SK-N-SH treated with all-trans-retinoic acid at 6 μM for 48 hours (cell line): Measurements from ENCODE around the gene PGBD1.

Experiments
- ATAC-seq: fragments of 200-7000 bp; cut with Tn5 transposase; 3 replicates; pipeline ENCODE4 v1.9.1; 2020; ENCODE audit warnings: mild to moderate bottlenecking, moderate library complexity
- ARNTL ChIP-seq: fragments of 450-650 bp; formaldehyde crosslinking; IDR thresholded peaks from 2 replicates; pipeline ENCODE4 v1.5.0; 2020; ENCODE audit warnings: low read depth, mild to moderate bottlenecking, moderate library complexity, borderline replicate concordance
- BACH2 ChIP-seq: fragments of 250-450 bp; sonication (Bioruptor Pico); IDR thresholded peaks from 2 replicates; pipeline ENCODE4 v1.9.0; 2021; ENCODE audit warnings: mild to moderate bottlenecking, borderline replicate concordance
- CREB5 ChIP-seq: fragments of 250-450 bp; sonication (Bioruptor Pico); IDR thresholded peaks from 2 replicates; pipeline ENCODE4 v1.5.1; 2020; ENCODE audit warnings: low read depth, mild to moderate bottlenecking, moderate library complexity
- CSDC2 ChIP-seq: fragments of 250-450 bp; sonication (Bioruptor Pico); IDR thresholded peaks from 2 replicates; pipeline ENCODE4 v1.5.0; 2020; ENCODE audit warnings: mild to moderate bottlenecking, moderate library complexity
- CSRNP3 ChIP-seq: fragments of 250-450 bp; sonication (Bioruptor Pico); IDR thresholded peaks from 2 replicates; pipeline ENCODE4 v1.5.1; 2021; ENCODE audit warnings: mild to moderate bottlenecking, moderate library complexity
- ESRRG ChIP-seq: fragments of 250-450 bp; sonication (Bioruptor Pico); IDR thresholded peaks from 2 replicates; pipeline ENCODE4 v1.6.1; 2021; ENCODE audit warnings: mild to moderate bottlenecking
- GLIS3 ChIP-seq: fragments of 250-450 bp; sonication (Bioruptor Pico); IDR thresholded peaks from 2 replicates; pipeline ENCODE4 v1.5.0; 2020; ENCODE audit warnings: mild to moderate bottlenecking, moderate library complexity
- ISL1 ChIP-seq: fragments of 250-450 bp; sonication (Bioruptor Pico); IDR thresholded peaks from 2 replicates; pipeline ENCODE4 v2.1.2; 2022; ENCODE audit warnings: mild to moderate bottlenecking, moderate library complexity
- PATZ1 ChIP-seq: fragments of 250-450 bp; sonication (Bioruptor Pico); IDR thresholded peaks from 2 replicates; pipeline ENCODE4 v1.8.0; 2020; ENCODE audit warnings: mild to moderate bottlenecking, moderate library complexity, borderline replicate concordance
- POU6F1 ChIP-seq: fragments of 250-450 bp; sonication (Bioruptor Pico); IDR thresholded peaks from 2 replicates; pipeline ENCODE4 v1.8.0; 2021; ENCODE audit warnings: low read depth, mild to moderate bottlenecking, moderate library complexity, borderline replicate concordance
- PPARA ChIP-seq: fragments of 250-450 bp; sonication (Bioruptor Pico); IDR thresholded peaks from 2 replicates; pipeline ENCODE4 v1.5.0; 2020; ENCODE audit warnings: mild to moderate bottlenecking, borderline replicate concordance
- RARB ChIP-seq: fragments of 250-450 bp; sonication (Bioruptor Pico); IDR thresholded peaks from 2 replicates; pipeline ENCODE4 v1.8.0; 2021; ENCODE audit warnings: mild to moderate bottlenecking, moderate library complexity
- SNAI2 ChIP-seq: fragments of 250-450 bp; sonication (Bioruptor Pico); IDR thresholded peaks from 2 replicates; pipeline ENCODE4 v1.5.0; 2020; ENCODE audit warnings: mild to moderate bottlenecking, moderate library complexity
- TCF4 ChIP-seq: fragments of 250-450 bp; sonication (Bioruptor Pico); IDR thresholded peaks from 2 replicates; pipeline ENCODE4 v1.8.0; 2021; ENCODE audit warnings: mild to moderate bottlenecking, moderate library complexity, borderline replicate concordance
- TOX ChIP-seq: fragments of 250-450 bp; sonication (Bioruptor Pico); IDR thresholded peaks from 2 replicates; pipeline ENCODE4 v1.8.0; 2021; ENCODE audit warnings: mild to moderate bottlenecking, moderate library complexity, borderline replicate concordance
- TSHZ2 ChIP-seq: fragments of 250-450 bp; sonication (Bioruptor Pico); IDR thresholded peaks from 2 replicates; pipeline ENCODE4 v1.5.0; 2020; ENCODE audit warnings: mild to moderate bottlenecking, moderate library complexity
- ZC3H10 ChIP-seq: fragments of 250-450 bp; sonication (Bioruptor Pico); IDR thresholded peaks from 2 replicates; pipeline ENCODE4 v1.5.1; 2021; ENCODE audit warnings: mild to moderate bottlenecking, moderate library complexity
- ZFP3 ChIP-seq: fragments of 250-450 bp; sonication (Bioruptor Pico); IDR thresholded peaks from 2 replicates; pipeline ENCODE4 v1.5.0; 2020; ENCODE audit warnings: mild to moderate bottlenecking, moderate library complexity
- ZFP30 ChIP-seq: fragments of 450-650 bp; formaldehyde crosslinking; IDR thresholded peaks from 2 replicates; pipeline ENCODE4 v1.5.0; 2022; ENCODE audit warnings: mild to moderate bottlenecking, moderate library complexity
- ZNF565 ChIP-seq: fragments of 450-650 bp; formaldehyde crosslinking; conservative IDR thresholded peaks from 2 replicates; pipeline ENCODE4 v1.5.0; 2020; ENCODE audit warnings: low read depth, mild to moderate bottlenecking, moderate library complexity
- ZNF70 ChIP-seq: fragments of 450-650 bp; formaldehyde crosslinking; IDR thresholded peaks from 2 replicates; pipeline ENCODE4 v1.5.0; 2020; ENCODE audit warnings: mild to moderate bottlenecking, moderate library complexity
- ZNF8 ChIP-seq: fragments of 450-650 bp; formaldehyde crosslinking; IDR thresholded peaks from 2 replicates; pipeline ENCODE4 v1.5.0; 2020; ENCODE audit warnings: mild to moderate bottlenecking, moderate library complexity

PGBD1 gene

GRCh38 chr6:28243946-28244345, 37.4 kb upstream of the PGBD1 start:
- TF ChIP-seq TCF4 (CRISPR knock-in tag) (no peak), ZNF565 (CRISPR knock-in tag) (no peak), TOX (CRISPR knock-in tag) (no peak), ESRRG (no peak)
- TF ChIP-seq, all 23 proteins: peak for 0
- no peak for ATAC-seq

- TF ChIP-seq PPARA (CRISPR knock-in tag) (no peak), PATZ1 (CRISPR knock-in tag) (no peak), CSDC2 (no peak), ZNF8 (CRISPR knock-in tag) (no peak), ESRRG (no peak), ZNF70 (CRISPR knock-in tag) (no peak), ZFP30 (CRISPR knock-in tag) (no peak), ISL1 (CRISPR knock-in tag) (no peak), BACH2 (no peak), POU6F1 (no peak), TOX (CRISPR knock-in tag) (no peak), RARB (no peak), SNAI2 (CRISPR knock-in tag) (no peak), CSRNP3 (CRISPR knock-in tag) (no peak), ZFP3 (CRISPR knock-in tag) (no peak), ZNF565 (CRISPR knock-in tag) (no peak), GLIS3 (CRISPR knock-in tag) (no peak), ARNTL (CRISPR knock-in tag) (no peak), ZC3H10 (no peak), TSHZ2 (no peak)
- ATAC-seq, result no peak
Observed at GRCh38 chr6:28245206-28245941, 36.0 kb upstream of the PGBD1 start.

- no peak for ATAC-seq
- TF ChIP-seq TCF4 (CRISPR knock-in tag) (no peak), RARB (no peak), TSHZ2 (no peak), ZNF70 (CRISPR knock-in tag) (no peak), ARNTL (CRISPR knock-in tag) (no peak), POU6F1 (no peak), ESRRG (no peak), CREB5 (CRISPR knock-in tag) (no peak), BACH2 (no peak), CSDC2 (no peak), ZNF565 (CRISPR knock-in tag) (no peak), ZFP3 (CRISPR knock-in tag) (no peak), SNAI2 (CRISPR knock-in tag) (no peak)
Observed at GRCh38 chr6:28248916-28249315, 32.5 kb upstream of the PGBD1 start.
